ENCODE results near the gene CORO1C.
"Not testable (repeated sequence)": the region's sequence is repeated elsewhere in the genome, so short reads cannot be mapped to it uniquely, and the experiment has no call there.

CORO1C gene

DNA sequence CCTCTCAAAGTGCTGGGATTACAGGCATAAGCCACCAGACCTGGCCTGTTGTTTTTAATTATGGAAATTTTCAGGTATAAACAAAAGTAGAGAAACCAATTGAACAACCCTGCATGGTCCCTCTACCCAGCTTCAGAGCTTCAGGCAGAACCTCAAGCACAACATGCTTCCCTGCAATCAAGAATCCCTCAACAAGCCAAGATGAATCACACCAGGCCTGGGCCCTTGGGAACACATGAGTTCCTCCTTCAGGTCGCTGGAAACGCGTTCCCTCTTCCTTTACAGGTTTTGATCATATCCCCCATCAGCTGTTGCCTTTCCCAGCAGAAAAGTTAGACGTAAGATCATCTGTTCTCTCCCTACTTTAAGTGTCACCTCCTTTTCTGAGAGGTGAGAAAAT, 20.5 kb upstream of the CORO1C start:
- Histone ChIP-seq H3K9ac (ENCODE audit: low read depth, low read length) (no peak overlapping the region), H3K4me2 (ENCODE audit: low read length) (no peak overlapping the region), H3K9me3 (replicated peaks; ENCODE audit: low read length) (no peaks in the 10 kb centered on the region)

DNA sequence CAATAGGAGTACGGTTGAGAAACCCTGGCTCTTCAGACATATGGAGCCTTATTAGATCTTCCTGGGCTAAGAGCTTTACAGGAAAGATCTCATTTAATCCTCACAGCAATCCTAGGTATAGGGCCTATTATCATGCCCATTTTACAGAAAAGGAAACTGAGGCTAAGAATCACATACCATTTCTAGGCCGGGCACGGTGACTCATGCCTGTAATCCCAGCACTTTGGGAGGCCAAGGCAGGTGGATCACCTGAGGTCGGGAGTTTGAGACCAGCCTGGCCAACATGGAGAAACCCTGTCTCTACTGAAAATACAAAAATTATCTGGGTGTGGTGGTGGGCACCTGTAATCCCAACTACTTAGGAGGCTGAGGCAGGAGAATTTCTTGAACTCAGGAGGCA, 19.7 kb upstream of the CORO1C start:
- H3K9me3 ChIP-seq (replicated peaks; ENCODE audit: low read length); H3K27me3 ChIP-seq (ENCODE audit: control insufficient read depth, insufficient read depth, low read length); H3K4me2 ChIP-seq (ENCODE audit: low read length); H3K4me3 ChIP-seq (ENCODE audit: low read length); H3K9ac ChIP-seq (ENCODE audit: low read depth, low read length); H3K4me1 ChIP-seq (ENCODE audit: control insufficient read depth, insufficient read depth, low read length); H3K36me3 ChIP-seq (ENCODE audit: insufficient read depth, low read length): not testable (repeated sequence)

More for the DNA sequence above, 20.5 kb upstream of the CORO1C start:
- Histone ChIP-seq H3K4me3 (ENCODE audit: low read length) (no peak overlapping the region), H3K36me3 (ENCODE audit: insufficient read depth, low read length) (no peaks in the 10 kb centered on the region), H3K27me3 (ENCODE audit: control insufficient read depth, insufficient read depth, low read length) (no peaks in the 10 kb centered on the region), H3K4me1 (ENCODE audit: control insufficient read depth, insufficient read depth, low read length) (no peaks in the 10 kb centered on the region)

DNA sequence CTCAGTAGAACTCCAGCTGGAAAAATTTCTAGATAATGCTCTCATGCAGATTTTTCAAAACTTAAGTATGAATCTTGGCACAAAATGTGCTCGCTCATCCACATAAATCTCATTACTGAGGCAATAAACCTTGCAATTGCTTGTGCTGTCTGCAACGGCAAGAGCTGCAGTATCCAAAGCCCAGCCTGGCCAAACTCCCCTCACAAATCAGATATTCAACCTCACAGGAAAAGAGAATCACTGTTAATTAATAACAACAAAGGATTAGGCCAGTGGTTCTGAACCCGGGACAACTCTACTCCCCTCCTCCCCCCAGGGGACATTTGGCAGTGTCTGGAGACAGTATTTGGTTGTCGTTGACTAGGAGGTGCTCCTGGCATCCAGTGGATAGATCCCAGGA, 19.2 kb upstream of the CORO1C start:
- H3K4me3 ChIP-seq (ENCODE audit: low read length): no peak overlapping the region
- no peaks in the 10 kb centered on the region for H3K4me1 ChIP-seq (ENCODE audit: control insufficient read depth, insufficient read depth, low read length)
- no peak overlapping the region for H3K9ac ChIP-seq (ENCODE audit: low read depth, low read length)
- no peaks in the 10 kb centered on the region for H3K27me3 ChIP-seq (ENCODE audit: control insufficient read depth, insufficient read depth, low read length)
- H3K36me3 ChIP-seq (ENCODE audit: insufficient read depth, low read length): no peaks in the 10 kb centered on the region
- no peaks in the 10 kb centered on the region for H3K9me3 ChIP-seq (replicated peaks; ENCODE audit: low read length)
- H3K4me2 ChIP-seq (ENCODE audit: low read length): no peak overlapping the region

DNA sequence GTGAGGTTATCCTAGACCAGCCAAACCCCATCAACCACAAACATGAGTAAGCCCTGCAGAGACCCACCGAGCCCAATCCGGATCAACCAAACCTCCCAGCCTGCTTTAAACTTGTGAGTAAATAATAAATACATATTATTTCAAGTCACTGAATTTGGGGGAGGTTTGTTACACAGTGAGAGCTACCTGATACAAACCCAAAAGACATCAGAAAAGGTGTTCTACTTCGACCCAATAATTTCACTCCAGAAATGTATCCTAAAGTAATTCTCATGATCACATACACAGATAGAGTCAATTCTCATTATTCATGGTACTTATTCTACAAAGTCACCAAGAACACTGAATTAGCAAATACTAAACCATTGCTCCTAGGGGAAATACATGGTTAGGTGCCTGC, 16.2 kb upstream of the CORO1C start:
- Histone ChIP-seq H3K9ac (ENCODE audit: low read depth, low read length) (no peak overlapping the region), H3K4me2 (ENCODE audit: low read length) (no peak overlapping the region), H3K4me3 (ENCODE audit: low read length) (no peak overlapping the region), H3K9me3 (replicated peaks; ENCODE audit: low read length) (no peaks in the 10 kb centered on the region), H3K4me1 (ENCODE audit: control insufficient read depth, insufficient read depth, low read length) (no peaks in the 10 kb centered on the region), H3K27me3 (ENCODE audit: control insufficient read depth, insufficient read depth, low read length) (no peaks in the 10 kb centered on the region), H3K36me3 (ENCODE audit: insufficient read depth, low read length) (no peaks in the 10 kb centered on the region)

DNA sequence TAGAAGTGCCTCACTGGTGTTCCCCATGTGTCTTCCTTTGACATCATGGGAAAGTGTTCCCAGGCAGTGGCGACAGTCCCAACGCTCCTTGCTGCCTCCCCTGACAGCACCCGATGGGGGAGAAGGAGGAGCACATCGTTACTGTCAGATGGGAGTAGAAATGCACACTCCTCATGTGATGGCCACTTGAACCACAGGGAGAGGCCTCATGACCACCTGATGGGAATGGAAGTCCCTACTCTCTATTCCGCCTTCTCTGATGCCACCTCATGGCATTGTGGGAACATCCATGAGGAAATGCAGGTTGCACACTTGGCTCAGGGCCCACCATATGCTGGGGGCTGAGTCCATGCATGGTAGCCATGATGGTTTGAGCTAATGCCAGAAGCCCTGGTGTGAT, 14.3 kb upstream of the CORO1C start:
- H3K4me3 ChIP-seq (ENCODE audit: low read length): no peak overlapping the region
- H3K9me3 ChIP-seq (replicated peaks; ENCODE audit: low read length): no peaks in the 10 kb centered on the region
- H3K27me3 ChIP-seq (ENCODE audit: control insufficient read depth, insufficient read depth, low read length): no peaks in the 10 kb centered on the region
- no peak overlapping the region for H3K4me2 ChIP-seq (ENCODE audit: low read length)
- H3K4me1 ChIP-seq (ENCODE audit: control insufficient read depth, insufficient read depth, low read length): no peaks in the 10 kb centered on the region
- H3K36me3 ChIP-seq (ENCODE audit: insufficient read depth, low read length): no peaks in the 10 kb centered on the region
- no peak overlapping the region for H3K9ac ChIP-seq (ENCODE audit: low read depth, low read length)

DNA sequence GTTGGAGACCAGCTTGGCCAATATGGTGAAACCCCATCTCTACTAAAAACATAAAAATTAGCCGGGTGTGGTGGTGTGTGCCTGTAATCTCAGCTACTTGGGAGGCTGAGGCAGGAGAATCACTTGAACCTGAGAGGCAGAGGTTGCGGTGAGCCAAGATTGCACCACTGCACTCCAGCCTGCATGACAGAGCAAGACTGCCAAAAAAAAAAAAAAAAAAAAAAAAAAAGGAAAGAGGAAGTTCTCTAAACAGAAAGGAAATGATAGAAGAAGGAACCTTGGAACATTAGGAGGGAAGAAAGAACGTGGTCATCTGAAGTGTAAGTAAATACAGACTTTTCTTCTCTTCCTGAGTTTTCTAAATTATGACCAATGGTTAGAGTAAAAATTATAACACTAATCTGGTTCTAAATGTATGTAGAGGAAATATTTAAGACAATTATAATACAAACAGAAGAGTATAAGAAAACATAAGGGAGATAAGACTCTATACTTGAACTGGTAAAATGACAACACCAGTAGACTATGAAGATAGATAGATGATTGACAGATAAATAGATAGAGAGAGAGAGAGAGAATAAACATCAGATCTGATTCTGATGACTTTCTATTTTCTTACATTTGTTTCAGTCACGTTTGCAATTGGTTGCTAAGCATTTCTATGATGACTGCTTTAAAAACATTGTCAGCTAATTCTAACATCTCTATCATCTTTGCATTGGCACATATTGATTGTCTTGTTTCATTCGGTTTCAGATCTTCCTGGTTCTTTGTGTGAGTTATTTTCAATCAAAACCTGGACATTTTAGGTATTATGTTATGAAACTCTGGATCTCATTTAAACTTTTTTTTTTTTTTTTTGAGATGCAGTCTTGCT, 12.9 kb upstream of the CORO1C start:
- H3K9ac ChIP-seq (ENCODE audit: low read depth, low read length): no peak overlapping the region
- H3K9me3 ChIP-seq (replicated peaks; ENCODE audit: low read length): no peaks in the 10 kb centered on the region

DNA sequence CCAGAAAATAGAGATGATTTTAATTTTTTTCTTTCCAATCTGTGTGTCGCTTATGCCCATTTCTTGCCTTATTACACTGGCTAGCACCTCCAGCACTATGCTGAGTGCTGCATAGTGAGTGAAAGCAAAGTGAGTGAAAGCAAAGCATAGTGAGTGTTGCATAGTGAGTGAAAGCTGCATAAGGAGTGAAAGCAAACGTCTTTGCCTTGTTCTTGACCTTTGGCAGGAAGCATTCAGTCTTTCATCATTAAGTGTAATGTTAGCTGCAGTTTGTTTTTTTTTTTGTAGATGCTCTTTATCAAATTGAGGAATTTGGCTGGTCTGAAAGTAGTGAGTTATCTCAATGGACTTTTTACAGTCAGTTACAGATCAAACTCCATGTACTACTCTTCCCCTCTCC, 6.9 kb upstream of the CORO1C start:
- H3K9me3 ChIP-seq (replicated peaks; ENCODE audit: low read length): no peaks in the 10 kb centered on the region
- H3K4me3 ChIP-seq (ENCODE audit: low read length): no peak overlapping the region
- H3K27me3 ChIP-seq (ENCODE audit: control insufficient read depth, insufficient read depth, low read length): no peaks in the 10 kb centered on the region
- peaks cover 5% of the 10 kb centered on the region for H3K4me1 ChIP-seq (ENCODE audit: control insufficient read depth, insufficient read depth, low read length)
- no peaks in the 10 kb centered on the region for H3K36me3 ChIP-seq (ENCODE audit: insufficient read depth, low read length)
- H3K4me2 ChIP-seq (ENCODE audit: low read length): no peak overlapping the region
- H3K9ac ChIP-seq (ENCODE audit: low read depth, low read length): no peak overlapping the region

More for the DNA sequence above, 12.9 kb upstream of the CORO1C start:
- Histone ChIP-seq H3K27me3 (ENCODE audit: control insufficient read depth, insufficient read depth, low read length) (no peaks in the 10 kb centered on the region), H3K36me3 (ENCODE audit: insufficient read depth, low read length) (no peaks in the 10 kb centered on the region), H3K4me2 (ENCODE audit: low read length) (no peak overlapping the region), H3K4me3 (ENCODE audit: low read length) (no peak overlapping the region), H3K4me1 (ENCODE audit: control insufficient read depth, insufficient read depth, low read length) (no peaks in the 10 kb centered on the region)

DNA sequence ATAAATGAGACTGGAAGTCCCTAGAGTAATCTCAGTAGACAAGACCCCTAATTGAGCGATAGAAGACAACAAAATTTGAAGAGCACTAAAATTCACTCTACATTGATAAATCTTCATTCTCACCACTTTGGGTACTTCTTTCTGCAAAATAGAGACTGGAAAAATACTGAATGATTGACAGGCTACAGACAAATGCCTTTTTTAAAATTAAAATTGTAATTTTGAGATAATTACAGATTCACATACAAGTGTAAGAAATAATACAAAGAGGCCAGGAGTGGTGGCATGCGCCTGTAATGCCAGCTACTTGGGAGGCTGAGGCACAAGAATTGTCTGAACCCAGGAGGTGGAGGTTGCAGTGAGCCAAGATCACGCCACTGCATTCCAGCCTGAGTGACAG, 4.5 kb upstream of the CORO1C start:
- Histone ChIP-seq H3K9me3 (replicated peaks; ENCODE audit: low read length) (no peaks in the 10 kb centered on the region), H3K4me3 (ENCODE audit: low read length) (no peak overlapping the region), H3K36me3 (ENCODE audit: insufficient read depth, low read length) (no peaks in the 10 kb centered on the region), H3K9ac (ENCODE audit: low read depth, low read length) (no peak overlapping the region), H3K27me3 (ENCODE audit: control insufficient read depth, insufficient read depth, low read length) (no peaks in the 10 kb centered on the region), H3K4me2 (ENCODE audit: low read length) (no peak overlapping the region), H3K4me1 (ENCODE audit: control insufficient read depth, insufficient read depth, low read length) (peaks cover 12% of the 10 kb centered on the region)

DNA sequence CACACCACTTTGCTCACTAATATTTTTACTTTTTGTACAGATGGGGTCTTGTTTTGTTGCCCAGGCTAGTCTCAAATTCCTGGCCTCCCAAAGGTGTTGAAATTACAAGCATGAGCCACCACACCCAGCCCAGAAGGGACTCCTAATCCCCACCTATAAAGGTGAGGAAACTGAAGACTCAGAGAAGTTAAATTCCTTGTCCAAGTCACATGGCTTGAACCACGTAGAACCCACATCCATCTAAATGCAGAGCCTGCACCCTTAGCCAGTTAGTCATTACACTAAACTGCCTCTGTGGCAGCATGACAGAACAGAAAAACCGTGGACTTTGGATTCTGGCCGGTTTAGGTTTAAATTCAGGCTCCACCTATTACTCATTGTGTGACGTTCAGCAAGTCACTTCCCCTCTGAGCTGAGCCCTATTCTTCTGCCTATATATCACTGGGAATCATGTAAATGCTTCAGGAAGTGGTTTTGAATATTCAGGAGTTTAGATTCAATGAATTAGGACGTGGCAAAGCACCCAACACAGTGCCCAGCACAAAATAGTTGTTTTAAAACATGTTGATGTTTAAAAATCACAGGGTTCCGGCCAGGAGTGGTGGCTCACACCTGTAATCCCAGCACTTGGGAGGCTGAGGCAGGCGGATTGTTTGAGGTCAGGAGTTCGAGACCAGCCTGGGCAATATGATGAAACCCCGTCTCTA, 3.0 kb upstream of the CORO1C start:
- Histone ChIP-seq H3K36me3 (ENCODE audit: insufficient read depth, low read length) (no peaks in the 10 kb centered on the region), H3K27me3 (ENCODE audit: control insufficient read depth, insufficient read depth, low read length) (no peaks in the 10 kb centered on the region), H3K4me3 (ENCODE audit: low read length) (no peak overlapping the region), H3K4me1 (ENCODE audit: control insufficient read depth, insufficient read depth, low read length) (peaks cover 12% of the 10 kb centered on the region), H3K9ac (ENCODE audit: low read depth, low read length) (peak overlapping the region; percentile 46), H3K4me2 (ENCODE audit: low read length) (peak overlapping the region; percentile 27), H3K9me3 (replicated peaks; ENCODE audit: low read length) (no peaks in the 10 kb centered on the region)

DNA sequence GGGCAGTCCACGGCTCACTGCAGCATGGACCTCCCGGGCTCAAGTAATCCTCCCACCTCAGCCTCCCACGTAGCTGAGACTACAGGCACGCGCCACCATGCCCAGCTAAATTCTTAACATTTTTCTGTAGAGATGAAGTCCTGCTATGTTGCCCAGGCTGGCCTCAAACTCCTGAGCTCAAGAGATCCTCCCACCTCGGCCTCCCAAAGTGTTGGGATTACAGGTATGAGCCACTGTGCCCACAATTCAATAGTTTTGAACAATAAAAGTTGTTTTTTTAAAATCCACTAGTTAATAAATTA, 1.9 kb upstream of the CORO1C start:
- peaks cover 15% of the 10 kb centered on the region for H3K4me1 ChIP-seq (ENCODE audit: control insufficient read depth, insufficient read depth, low read length)

DNA sequence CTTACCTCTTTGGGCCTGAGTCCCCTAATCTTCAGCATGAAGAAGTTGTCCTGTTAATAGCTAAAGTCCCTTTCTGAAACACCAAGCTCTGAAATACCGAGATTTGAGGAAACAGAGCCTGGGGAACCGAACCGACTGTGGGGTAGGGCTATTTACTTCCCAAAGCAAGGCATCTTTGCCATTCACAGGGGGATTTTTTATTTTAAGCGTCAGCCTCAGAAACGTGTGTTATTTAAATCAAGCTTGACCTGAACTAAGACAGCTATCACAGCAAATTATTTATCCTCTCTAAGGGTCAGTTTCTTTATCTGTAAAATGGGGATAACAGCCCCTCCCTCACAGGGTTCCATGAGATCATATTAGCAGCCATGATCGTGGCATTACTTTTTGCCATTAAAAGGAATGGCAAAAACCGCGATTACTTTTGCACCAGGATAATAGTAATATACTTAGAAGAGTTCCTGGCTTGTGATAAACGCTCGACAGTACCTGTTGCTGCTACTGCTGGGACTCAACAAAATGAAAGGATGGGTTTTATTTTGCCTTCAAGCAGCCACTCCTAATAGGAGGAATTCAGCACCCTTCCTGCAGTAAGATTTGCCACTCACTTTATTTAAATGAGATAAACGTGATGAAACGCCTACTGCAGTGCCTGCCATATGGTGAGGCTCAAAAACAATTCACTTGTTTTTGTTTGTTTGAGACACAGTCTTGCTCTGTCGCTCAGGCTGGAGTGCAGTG, 1.3 kb upstream of the CORO1C start:
- no peaks in the 10 kb centered on the region for H3K9me3 ChIP-seq (replicated peaks; ENCODE audit: low read length)
- peaks cover 5% of the 10 kb centered on the region for H3K36me3 ChIP-seq (ENCODE audit: insufficient read depth, low read length)
- H3K4me3 ChIP-seq (ENCODE audit: low read length): peak overlapping the region; percentile 69
- H3K4me2 ChIP-seq (ENCODE audit: low read length): peak overlapping the region; percentile 90
- H3K27me3 ChIP-seq (ENCODE audit: control insufficient read depth, insufficient read depth, low read length): no peaks in the 10 kb centered on the region
- H3K4me1 ChIP-seq (ENCODE audit: control insufficient read depth, insufficient read depth, low read length): peaks cover 20% of the 10 kb centered on the region
- H3K9ac ChIP-seq (ENCODE audit: low read depth, low read length): peak overlapping the region; percentile 95

More for the DNA sequence above, 1.9 kb upstream of the CORO1C start:
- not testable (repeated sequence) for H3K27me3 ChIP-seq (ENCODE audit: control insufficient read depth, insufficient read depth, low read length); H3K9ac ChIP-seq (ENCODE audit: low read depth, low read length); H3K36me3 ChIP-seq (ENCODE audit: insufficient read depth, low read length); H3K9me3 ChIP-seq (replicated peaks; ENCODE audit: low read length); H3K4me3 ChIP-seq (ENCODE audit: low read length); H3K4me2 ChIP-seq (ENCODE audit: low read length)

All from skeletal muscle satellite cell (primary cell).